Neural cell (in vitro differentiated cells): ENCODE results near the gene RECK. TPM values are rescaled to one million over a fixed set of nuclear protein-coding genes. Genes with fewer than 3 reads are reported as not detected.

ENCODE experiments used
- H2AFZ ChIP-seq: fragments of 200-600, 300-800 bp; sonication (generic), shearing (Covaris generic); 2 replicates; pipeline ENCODE4 v1.6.0; 2014; ENCODE audit warnings: low read depth, mild to moderate bottlenecking, antibody characterized with exemption, low read length, moderate library complexity
- H3F3A ChIP-seq: fragments of 200-600 bp; shearing (Covaris generic); 2 replicates; pipeline ENCODE4 v1.6.1; 2016; ENCODE audit warnings: mild to moderate bottlenecking, moderate library complexity, mixed read lengths, antibody characterized with exemption, low read length; ENCODE audit not compliant: insufficient read depth, poor library complexity, severe bottlenecking
- H3K27ac ChIP-seq: fragments of 200-600, 300-800 bp; sonication (generic), shearing (Covaris generic); 2 replicates; pipeline ENCODE4 v1.5.1; 2014; ENCODE audit warnings: mild to moderate bottlenecking, low read length, moderate library complexity
- H3K27me3 ChIP-seq: fragments of 300-800, 200-600 bp; sonication (generic), shearing (Covaris generic); 2 replicates; pipeline ENCODE4 v1.6.0; 2014; ENCODE audit warnings: mild to moderate bottlenecking, low read depth, low read length, moderate library complexity; ENCODE audit not compliant: insufficient read depth
- H3K36me3 ChIP-seq: fragments of 300-800, 200-600 bp; sonication (generic), shearing (Covaris generic); 2 replicates; pipeline ENCODE4 v1.5.1; 2014; ENCODE audit warnings: mild to moderate bottlenecking, antibody characterized with exemption, low read length, moderate library complexity; ENCODE audit not compliant: insufficient read depth
- H3K4me2 ChIP-seq: fragments of 300-800, 200-600 bp; sonication (generic), shearing (Covaris generic); 2 replicates; pipeline ENCODE4 v1.6.0; 2014; ENCODE audit warnings: mild to moderate bottlenecking, low read length
- H3K4me3 ChIP-seq: fragments of 300-800, 200-600 bp; sonication (generic), shearing (Covaris generic); 2 replicates; pipeline ENCODE4 v1.5.1; 2014; ENCODE audit warnings: mild to moderate bottlenecking, low read length, moderate library complexity
- H3K79me2 ChIP-seq: fragments of 200-600 bp; shearing (Covaris generic); replicated peaks from 2 replicates; pipeline ENCODE4 v1.6.0; 2014; ENCODE audit warnings: mild to moderate bottlenecking, low read length, moderate library complexity; ENCODE audit not compliant: insufficient read depth
- H3K9ac ChIP-seq: fragments of 300-800, 200-600 bp; sonication (generic), shearing (Covaris generic); 2 replicates; pipeline ENCODE4 v1.6.1; 2016; ENCODE audit warnings: mild to moderate bottlenecking, low read length, mixed read lengths
- H3K9me2 ChIP-seq: fragments of 200-600 bp; shearing (Covaris generic); 2 replicates; pipeline ENCODE4 v1.6.1; 2016; ENCODE audit warnings: mild to moderate bottlenecking, low read length, mixed read lengths; ENCODE audit not compliant: insufficient read depth
- H3K9me3 ChIP-seq: fragments of 200-600, 300-800 bp; sonication (generic), shearing (Covaris generic); 2 replicates; pipeline ENCODE4 v1.6.1; 2016; ENCODE audit warnings: mild to moderate bottlenecking, mixed run types, low read length, moderate library complexity, mixed read lengths
- H4K20me1 ChIP-seq: fragments of 200-600 bp; shearing (Covaris generic); 2 replicates; pipeline ENCODE4 v1.6.1; 2016; ENCODE audit warnings: mild to moderate bottlenecking, mixed run types; ENCODE audit not compliant: insufficient read depth
- EP300 ChIP-seq: fragments of 450-650 bp; conservative IDR thresholded peaks from 2 replicates; pipeline ENCODE4 v1.6.1; 2014; ENCODE audit warnings: antibody characterized with exemption, mild to moderate bottlenecking, moderate library complexity; ENCODE audit not compliant: poor library complexity, severe bottlenecking
- EZH2 ChIP-seq: fragments of 200-600, 300-800 bp; shearing (Covaris generic), sonication (generic); IDR thresholded peaks from 2 replicates; pipeline ENCODE4 v1.6.1; 2014; ENCODE audit warnings: antibody characterized with exemption, low read length, borderline replicate concordance, mild to moderate bottlenecking; ENCODE audit not compliant: insufficient read depth, poor library complexity, severe bottlenecking
- MXI1 ChIP-seq: fragments of 450-650 bp; conservative IDR thresholded peaks from 2 replicates; pipeline ENCODE4 v1.6.1; 2014; ENCODE audit warnings: antibody characterized with exemption, mild to moderate bottlenecking; ENCODE audit not compliant: poor library complexity, severe bottlenecking
- POLR2AphosphoS5 ChIP-seq: IDR thresholded peaks from 2 replicates; pipeline ENCODE4 v1.6.1; 2012
- RAD21 ChIP-seq: fragments of 450-650 bp; conservative IDR thresholded peaks from 2 replicates; pipeline ENCODE4 v1.6.1; 2014; ENCODE audit warnings: antibody characterized with exemption, mild to moderate bottlenecking, moderate library complexity
- SMC3 ChIP-seq: fragments of 450-650 bp; conservative IDR thresholded peaks from 2 replicates; pipeline ENCODE4 v1.6.1; 2014; ENCODE audit warnings: antibody characterized with exemption, mild to moderate bottlenecking, moderate library complexity; ENCODE audit not compliant: poor library complexity
- TAF1 ChIP-seq: IDR thresholded peaks from 2 replicates; pipeline ENCODE4 v1.6.1; 2012; ENCODE audit warnings: low read depth
- polyA plus RNA-seq: library from polyadenylated mRNA; depleted of rRNA; stranded (reverse); fragments of >200 nt; gene quantifications from 2 replicates; pipeline ENCODE4 v1.2.3, GENCODE V29; 2014
- TF ChIP-seq, protein P1 (sequence below): IDR thresholded peaks from 2 replicates; pipeline ENCODE4 v1.6.1; 2012; ENCODE audit warnings: borderline replicate concordance
- TF ChIP-seq, protein P2 (sequence below): fragments of 450-650 bp; IDR thresholded peaks from 2 replicates; pipeline ENCODE4 v1.5.1; 2014; ENCODE audit warnings: antibody characterized with exemption, mild to moderate bottlenecking, moderate library complexity; ENCODE audit not compliant: poor library complexity, severe bottlenecking

The RECK gene
- polyA plus RNA-seq, 1 donor from 2014 or later, result 6.9 TPM

DNA sequence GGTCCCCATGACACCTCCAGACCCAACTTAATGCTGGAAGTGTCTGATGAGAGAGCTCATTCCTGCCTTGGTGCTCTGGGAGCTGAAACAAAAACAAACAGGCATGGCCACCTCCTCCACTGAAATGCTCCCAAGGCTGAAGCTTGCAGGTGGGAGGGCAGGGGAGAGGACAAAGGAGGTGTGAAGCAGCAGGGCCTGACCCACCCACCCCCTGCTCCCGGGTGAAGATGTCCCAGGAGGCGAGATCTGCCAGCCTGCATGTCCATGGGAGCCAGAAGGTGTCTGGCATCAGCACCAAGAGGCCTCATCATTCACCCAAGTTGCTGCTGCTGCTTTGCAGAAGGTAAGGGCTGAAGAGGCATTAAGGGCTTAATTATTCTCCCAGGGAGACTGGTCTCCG, 128.3 kb downstream of the RECK start:
- Histone ChIP-seq H4K20me1 (no peaks in the 10 kb centered on the region), H3K36me3 (no peaks in the 10 kb centered on the region), H3F3A (no peaks in the 10 kb centered on the region), H3K9me2 (no peaks in the 10 kb centered on the region), H3K4me2 (no peak overlapping the region), H3K4me3 (no peak overlapping the region), H3K27ac (no peak overlapping the region), H2AFZ (no peak overlapping the region), H3K9me3 (no peaks in the 10 kb centered on the region), H3K79me2 (no peaks in the 10 kb centered on the region), H3K9ac (no peak overlapping the region), H3K27me3 (no peaks in the 10 kb centered on the region)
- no peak for TF ChIP-seq POLR2AphosphoS5
- TF ChIP-seq, protein P1, sequence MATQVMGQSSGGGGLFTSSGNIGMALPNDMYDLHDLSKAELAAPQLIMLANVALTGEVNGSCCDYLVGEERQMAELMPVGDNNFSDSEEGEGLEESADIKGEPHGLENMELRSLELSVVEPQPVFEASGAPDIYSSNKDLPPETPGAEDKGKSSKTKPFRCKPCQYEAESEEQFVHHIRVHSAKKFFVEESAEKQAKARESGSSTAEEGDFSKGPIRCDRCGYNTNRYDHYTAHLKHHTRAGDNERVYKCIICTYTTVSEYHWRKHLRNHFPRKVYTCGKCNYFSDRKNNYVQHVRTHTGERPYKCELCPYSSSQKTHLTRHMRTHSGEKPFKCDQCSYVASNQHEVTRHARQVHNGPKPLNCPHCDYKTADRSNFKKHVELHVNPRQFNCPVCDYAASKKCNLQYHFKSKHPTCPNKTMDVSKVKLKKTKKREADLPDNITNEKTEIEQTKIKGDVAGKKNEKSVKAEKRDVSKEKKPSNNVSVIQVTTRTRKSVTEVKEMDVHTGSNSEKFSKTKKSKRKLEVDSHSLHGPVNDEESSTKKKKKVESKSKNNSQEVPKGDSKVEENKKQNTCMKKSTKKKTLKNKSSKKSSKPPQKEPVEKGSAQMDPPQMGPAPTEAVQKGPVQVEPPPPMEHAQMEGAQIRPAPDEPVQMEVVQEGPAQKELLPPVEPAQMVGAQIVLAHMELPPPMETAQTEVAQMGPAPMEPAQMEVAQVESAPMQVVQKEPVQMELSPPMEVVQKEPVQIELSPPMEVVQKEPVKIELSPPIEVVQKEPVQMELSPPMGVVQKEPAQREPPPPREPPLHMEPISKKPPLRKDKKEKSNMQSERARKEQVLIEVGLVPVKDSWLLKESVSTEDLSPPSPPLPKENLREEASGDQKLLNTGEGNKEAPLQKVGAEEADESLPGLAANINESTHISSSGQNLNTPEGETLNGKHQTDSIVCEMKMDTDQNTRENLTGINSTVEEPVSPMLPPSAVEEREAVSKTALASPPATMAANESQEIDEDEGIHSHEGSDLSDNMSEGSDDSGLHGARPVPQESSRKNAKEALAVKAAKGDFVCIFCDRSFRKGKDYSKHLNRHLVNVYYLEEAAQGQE, result no peak
- no peak for TF ChIP-seq SMC3
- TF ChIP-seq, protein P2, sequence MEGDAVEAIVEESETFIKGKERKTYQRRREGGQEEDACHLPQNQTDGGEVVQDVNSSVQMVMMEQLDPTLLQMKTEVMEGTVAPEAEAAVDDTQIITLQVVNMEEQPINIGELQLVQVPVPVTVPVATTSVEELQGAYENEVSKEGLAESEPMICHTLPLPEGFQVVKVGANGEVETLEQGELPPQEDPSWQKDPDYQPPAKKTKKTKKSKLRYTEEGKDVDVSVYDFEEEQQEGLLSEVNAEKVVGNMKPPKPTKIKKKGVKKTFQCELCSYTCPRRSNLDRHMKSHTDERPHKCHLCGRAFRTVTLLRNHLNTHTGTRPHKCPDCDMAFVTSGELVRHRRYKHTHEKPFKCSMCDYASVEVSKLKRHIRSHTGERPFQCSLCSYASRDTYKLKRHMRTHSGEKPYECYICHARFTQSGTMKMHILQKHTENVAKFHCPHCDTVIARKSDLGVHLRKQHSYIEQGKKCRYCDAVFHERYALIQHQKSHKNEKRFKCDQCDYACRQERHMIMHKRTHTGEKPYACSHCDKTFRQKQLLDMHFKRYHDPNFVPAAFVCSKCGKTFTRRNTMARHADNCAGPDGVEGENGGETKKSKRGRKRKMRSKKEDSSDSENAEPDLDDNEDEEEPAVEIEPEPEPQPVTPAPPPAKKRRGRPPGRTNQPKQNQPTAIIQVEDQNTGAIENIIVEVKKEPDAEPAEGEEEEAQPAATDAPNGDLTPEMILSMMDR, result no peak
- no peak for TF ChIP-seq TAF1
- TF ChIP-seq MXI1, result no peak
- TF ChIP-seq RAD21, result no peak
- TF ChIP-seq EZH2, result no peak
- no peak for TF ChIP-seq EP300

DNA sequence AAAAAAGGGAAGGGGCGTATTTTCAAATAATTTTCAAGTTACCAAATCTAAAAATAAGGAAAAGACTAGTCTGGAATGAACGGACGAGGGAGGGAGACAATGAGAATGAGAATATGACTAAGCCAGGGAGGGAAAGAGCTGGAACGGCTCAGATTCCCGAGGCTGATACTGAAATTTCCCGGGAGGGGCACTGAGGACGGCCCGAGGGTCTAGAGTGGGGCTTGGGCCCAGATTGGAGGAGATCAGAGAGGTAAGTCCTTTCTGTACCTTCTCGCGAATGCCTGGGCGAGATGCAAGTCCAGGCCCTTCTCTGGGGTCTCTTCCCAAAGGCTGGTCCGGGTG, 129.1 kb downstream of the RECK start:
- no peaks in the 10 kb centered on the region for H3F3A ChIP-seq
- H3K4me2 ChIP-seq, result no peak overlapping the region
- no peak overlapping the region for H3K27ac ChIP-seq
- no peaks in the 10 kb centered on the region for H3K27me3 ChIP-seq
- no peak overlapping the region for H2AFZ ChIP-seq
- no peaks in the 10 kb centered on the region for H3K9me3 ChIP-seq
- no peak overlapping the region for H3K4me3 ChIP-seq
- H3K36me3 ChIP-seq, result no peaks in the 10 kb centered on the region
- H3K9ac ChIP-seq, result no peak overlapping the region
- no peaks in the 10 kb centered on the region for H3K9me2 ChIP-seq
- H3K79me2 ChIP-seq, result no peaks in the 10 kb centered on the region
- no peaks in the 10 kb centered on the region for H4K20me1 ChIP-seq
- no peak for TF ChIP-seq POLR2AphosphoS5
- no peak for TF ChIP-seq RAD21
- no peak for TF ChIP-seq EZH2
- TF ChIP-seq SMC3, result no peak
- TF ChIP-seq, protein P2, result no peak
- no peak for TF ChIP-seq EP300
- TF ChIP-seq, protein P1, result no peak
- no peak for TF ChIP-seq TAF1
- TF ChIP-seq MXI1, result no peak
